K562 (cell line): ENCODE data around the gene GCGR. TPM values are rescaled to one million over a fixed set of nuclear protein-coding genes. Genes with fewer than 3 reads are reported as not detected.

Source experiments
- EP400 ChIP-seq: fragments of 450-650 bp; IDR thresholded peaks from 2 replicates; pipeline ENCODE4 v1.6.1; 2017; ENCODE audit warnings: antibody characterized with exemption, mild to moderate bottlenecking, moderate library complexity
- GMEB1 ChIP-seq: fragments of 250-450 bp; sonication (Bioruptor Pico); IDR thresholded peaks from 2 replicates; pipeline ENCODE4 v1.4.0; 2020; ENCODE audit warnings: mild to moderate bottlenecking
- KDM4B ChIP-seq, 2 experiments: fragments of 450-650 bp in 1 of 2; sonication (generic) in 1 of 2; IDR thresholded peaks; 2 replicates each; pipeline ENCODE4 v1.6.1; 2016 to 2017; ENCODE audit warnings: borderline replicate concordance in 2 of 2, antibody characterized with exemption in 1 of 2, low read depth in 1 of 2, mild to moderate bottlenecking in 1 of 2
- NR2C1 ChIP-seq, 2 experiments: fragments of 450-650 bp; IDR thresholded peaks; 2 replicates each; pipeline ENCODE4 v1.6.1; 2017; ENCODE audit warnings: mild to moderate bottlenecking in 2 of 2, antibody characterized with exemption in 1 of 2, inconsistent platforms in 1 of 2, missing compliant biosample characterization in 1 of 2, missing genetic modification characterization in 1 of 2
- POLR2G ChIP-seq: fragments of 200-400 bp; formaldehyde crosslinking; IDR thresholded peaks from 2 replicates; pipeline ENCODE4 v1.6.1; 2017; ENCODE audit warnings: low read depth, mild to moderate bottlenecking, antibody characterized with exemption, low read length, moderate library complexity
- TFAP4 ChIP-seq: sonication (generic); formaldehyde crosslinking; IDR thresholded peaks from 2 replicates; pipeline ENCODE4 v1.8.0; 2022; ENCODE audit warnings: missing genetic modification reagents, mild to moderate bottlenecking, moderate library complexity, borderline replicate concordance
- polyA plus RNA-seq, 8 experiments: library from polyadenylated mRNA; depleted of rRNA in 4 of 8; stranded (reverse) in 5 of 8; unstranded in 3 of 8; fragments of >200 nt; fragmentation: Nextera tagmentation in 2 of 8; fragmentation: Illumina TruSeq in 1 of 8; extraction: Ambion mirVana in 2 of 8; extraction: Trizol in 1 of 8; gene quantifications; 2 replicates each; pipeline versions ENCODE4 v1.2.1 to v1.2.3, GENCODE V29; 2011 to 2014; ENCODE audit warnings: inconsistent platforms in 1 of 8, missing spikeins in 1 of 8
- total RNA-seq, 7 experiments: library from RNA; depleted of rRNA in 6 of 7; stranded (reverse); fragments of >200 nt in 6 of 7; fragmentation: Illumina TruSeq in 2 of 7; extraction: Trizol in 2 of 7; gene quantifications; 2 replicates each; pipeline versions ENCODE4 v1.2.1 to v1.2.3, GENCODE V29; 2011 to 2021; ENCODE audit warnings: low replicate concordance in 1 of 7
- TF ChIP-seq, protein P1 (sequence below): sonication (generic); formaldehyde crosslinking; IDR thresholded peaks from 2 replicates; pipeline ENCODE4 v1.8.0; 2022; ENCODE audit warnings: mild to moderate bottlenecking, missing genetic modification reagents, borderline replicate concordance
- TF ChIP-seq, protein P2 (sequence below), 2 experiments: IDR thresholded peaks; 2 replicates each; pipeline ENCODE4 v1.6.1; 2011; ENCODE audit warnings: borderline replicate concordance in 1 of 2, control low read depth in 1 of 2, low read depth in 1 of 2, low read length in 1 of 2, mild to moderate bottlenecking in 1 of 2, mixed read lengths in 1 of 2, moderate library complexity in 1 of 2; ENCODE audit not compliant: insufficient read depth in 1 of 2, insufficient read length in 1 of 2, poor library complexity in 1 of 2, severe bottlenecking in 1 of 2; ENCODE audit errors: extremely low read depth in 1 of 2

Gene GCGR
- total and polyA plus RNA-seq, 9 of the 15 experiments (the other 6 are each of a cell fraction or from before 2014, with no cell fraction given): not detected

GRCh38 chr17:81831563-81831956 lies 27.6 kb downstream of the GCGR start (continued):
- TF ChIP-seq GMEB1 (no peak), NR2C1 (IDR thresholded peaks at IDR 0.05) (no peak), NR2C1 (tag; IDR thresholded peaks at IDR 0.05) (0 out of 2 replicates have a peak, but pooled peaks have one; percentile 20), EP400 (no peak), POLR2G (peak; percentile 41; the same call in 1 of the 2 replicates), KDM4B (IDR thresholded peaks at IDR 0.05; ENCODE audit: borderline replicate concordance in 2 of 2, low read depth in 1 of 2) (no peak), TFAP4 (0 out of 2 replicates have a peak, but pooled peaks have one; percentile 10)
- TF ChIP-seq, protein P1, sequence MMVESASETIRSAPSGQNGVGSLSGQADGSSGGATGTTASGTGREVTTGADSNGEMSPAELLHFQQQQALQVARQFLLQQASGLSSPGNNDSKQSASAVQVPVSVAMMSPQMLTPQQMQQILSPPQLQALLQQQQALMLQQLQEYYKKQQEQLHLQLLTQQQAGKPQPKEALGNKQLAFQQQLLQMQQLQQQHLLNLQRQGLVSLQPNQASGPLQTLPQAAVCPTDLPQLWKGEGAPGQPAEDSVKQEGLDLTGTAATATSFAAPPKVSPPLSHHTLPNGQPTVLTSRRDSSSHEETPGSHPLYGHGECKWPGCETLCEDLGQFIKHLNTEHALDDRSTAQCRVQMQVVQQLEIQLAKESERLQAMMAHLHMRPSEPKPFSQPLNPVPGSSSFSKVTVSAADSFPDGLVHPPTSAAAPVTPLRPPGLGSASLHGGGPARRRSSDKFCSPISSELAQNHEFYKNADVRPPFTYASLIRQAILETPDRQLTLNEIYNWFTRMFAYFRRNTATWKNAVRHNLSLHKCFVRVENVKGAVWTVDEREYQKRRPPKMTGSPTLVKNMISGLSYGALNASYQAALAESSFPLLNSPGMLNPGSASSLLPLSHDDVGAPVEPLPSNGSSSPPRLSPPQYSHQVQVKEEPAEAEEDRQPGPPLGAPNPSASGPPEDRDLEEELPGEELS: no peak
- TF ChIP-seq, protein P2, sequence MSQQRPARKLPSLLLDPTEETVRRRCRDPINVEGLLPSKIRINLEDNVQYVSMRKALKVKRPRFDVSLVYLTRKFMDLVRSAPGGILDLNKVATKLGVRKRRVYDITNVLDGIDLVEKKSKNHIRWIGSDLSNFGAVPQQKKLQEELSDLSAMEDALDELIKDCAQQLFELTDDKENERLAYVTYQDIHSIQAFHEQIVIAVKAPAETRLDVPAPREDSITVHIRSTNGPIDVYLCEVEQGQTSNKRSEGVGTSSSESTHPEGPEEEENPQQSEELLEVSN (IDR thresholded peaks at IDR 0.05; ENCODE audit: borderline replicate concordance in 1 of 2, extremely low read depth in 1 of 2, insufficient read depth in 1 of 2, insufficient read length in 1 of 2, low read depth in 1 of 2, low read length in 1 of 2, poor library complexity in 1 of 2, severe bottlenecking in 1 of 2): peak in 1 of 2 experiments; percentile 3
- TF ChIP-seq, all 486 proteins: peak for 10
